Measurements from ENCODE around the gene HOXA6. TPM values are rescaled to one million over a fixed set of nuclear protein-coding genes. Genes with fewer than 3 reads are reported as not detected.

Gene HOXA6
- total RNA-seq, 1 experiment from 2014 or later = 12.7 TPM

GRCh38 chr7:27180431-27181420 is 33.2 kb upstream of the HOXA6 start:
- Histone ChIP-seq H3K9ac (ENCODE audit: low read length) (peak overlapping the region; percentile 65), H3K9me3 (ENCODE audit: control insufficient read depth in 1 of 2, insufficient read depth in 1 of 2, low read depth in 1 of 2, low read length in 2 of 2) (no peaks in the 10 kb centered on the region), H4K20me1 (ENCODE audit: insufficient read depth) (no peaks in the 10 kb centered on the region), H3K27ac (ENCODE audit: low read depth, low read length) (peak overlapping the region; percentile 38; the same call in 1 of the 2 replicates), H3K4me1 (ENCODE audit: control insufficient read depth in 1 of 2, insufficient read depth in 2 of 2, low read length in 2 of 2) (peaks cover 30 to 54% of the 10 kb centered on the region in 2 experiments), H3K9me2 (ENCODE audit: insufficient read depth) (no peaks in the 10 kb centered on the region), H3K36me3 (ENCODE audit: control insufficient read depth in 1 of 2, insufficient read depth in 2 of 2, low read length in 2 of 2) (no peaks in the 10 kb centered on the region), H3K4me2 (ENCODE audit: low read length) (peak overlapping the region; percentile 90), H3K27me3 (ENCODE audit: insufficient read depth, low read length) (no peaks in the 10 kb centered on the region), H3K4me3 (replicated peaks in 1 of 2; ENCODE audit: low read depth in 1 of 2, low read length in 2 of 2) (peak overlapping the region in 1 of 2 experiments; percentile 56; a peak in 3 of 4 replicates), H3K79me2 (ENCODE audit: insufficient read depth, low read length) (peaks cover 19% of the 10 kb centered on the region), H2AFZ (ENCODE audit: low read depth, low read length, poor library complexity, severe bottlenecking) (no peak overlapping the region)
- CTCF ChIA-PET = interaction anchor here (0.6 to 2.5 kb wide), 18 partner anchors 9 to 876 kb away, joined by 3 to 32 read pairs (median 4); partner anchors contain the start of gene HOXA13
- POLR2A ChIA-PET = interaction anchor here (1.1 kb wide), 1 partner anchor 10 kb away, joined by 7 read pairs; no protein-coding TSS in a partner anchor
- RAD21 ChIA-PET (ENCODE audit: low non-redundant PET in 1 of 2, low total read pairs in 2 of 2, uncharacterized antibody in 2 of 2, unreplicated experiment in 2 of 2) = no interaction called here
- intact Hi-C loops (cut with micrococcal nuclease) = no loop called here
- no TSS peak for BruUV-seq (replicated peaks)
- ATAC-seq (no peak), DNase-seq (ENCODE audit: low read depth, low spot score) (no peak)
- TF ChIP-seq RAD21 (IDR thresholded peaks at IDR 0.05; ENCODE audit: low read depth) (no peak), ATF3 (IDR thresholded peaks at IDR 0.05) (no peak), EGR1 (IDR thresholded peaks at IDR 0.05; ENCODE audit: low read depth) (no peak), EZH2 (IDR thresholded peaks at IDR 0.05) (no peak), SRF (IDR thresholded peaks at IDR 0.05; ENCODE audit: low read depth) (no peak), ZBTB33 (IDR thresholded peaks at IDR 0.05; ENCODE audit: extremely low read depth, insufficient replicate concordance, low read length) (no peak), ZFX (IDR thresholded peaks at IDR 0.05) (no peak), CBX3 (IDR thresholded peaks at IDR 0.05; ENCODE audit: low read depth) (no peak), EZH2phosphoT487 (IDR thresholded peaks at IDR 0.05; ENCODE audit: borderline replicate concordance) (no peak), JUND (IDR thresholded peaks at IDR 0.05) (no peak), SIN3A (IDR thresholded peaks at IDR 0.05; ENCODE audit: low read depth) (no peak), YY1 (IDR thresholded peaks at IDR 0.05; ENCODE audit: extremely low read depth, insufficient replicate concordance, low read depth, low read length) (no peak), MAX (IDR thresholded peaks at IDR 0.05) (no peak), TCF7L2 (IDR thresholded peaks at IDR 0.05; ENCODE audit: borderline replicate concordance, extremely low read depth, insufficient read depth, insufficient read length) (no peak), ZNF274 (IDR thresholded peaks at IDR 0.05; ENCODE audit: low read depth, low read length) (no peak), SP1 (IDR thresholded peaks at IDR 0.05; ENCODE audit: low read depth) (no peak)

Measured in HCT116 (cell line).